DOHH2 (cell line): ENCODE measurements around the gene TRIM28.
A peak's percentile ranks its signal among the peaks of the same experiment; 100 is the strongest.

Experiments used
- H3F3A ChIP-seq: fragments of 200-600 bp; sonication (generic), shearing (Covaris generic); 2 replicates; pipeline ENCODE4 v1.6.0; 2016; ENCODE audit warnings: antibody characterized with exemption, mild to moderate bottlenecking; ENCODE audit not compliant: control insufficient read depth, insufficient read depth
- H3K27ac ChIP-seq: fragments of 200-600 bp; sonication (generic); 2 replicates; pipeline ENCODE4 v1.5.1; 2014; ENCODE audit warnings: low read depth, mild to moderate bottlenecking, low read length, moderate library complexity
- H3K27me3 ChIP-seq: fragments of 200-600 bp; sonication (generic); 2 replicates; pipeline ENCODE4 v1.6.1; 2014; ENCODE audit warnings: mild to moderate bottlenecking, low read length, mixed read lengths; ENCODE audit not compliant: control insufficient read depth
- H3K36me3 ChIP-seq: fragments of 200-600 bp; sonication (generic); 2 replicates; pipeline ENCODE4 v1.6.1; 2014; ENCODE audit warnings: mild to moderate bottlenecking, low read length, moderate library complexity, mixed read lengths; ENCODE audit not compliant: control insufficient read depth
- H3K4me1 ChIP-seq: fragments of 200-600 bp; sonication (generic); 2 replicates; pipeline ENCODE4 v1.6.1; 2014; ENCODE audit warnings: mild to moderate bottlenecking, low read length, mixed read lengths; ENCODE audit not compliant: control insufficient read depth
- H3K4me2 ChIP-seq: fragments of 200-600 bp; sonication (generic); 2 replicates; pipeline ENCODE4 v1.6.0; 2014; ENCODE audit warnings: mild to moderate bottlenecking, low read length, moderate library complexity
- H3K4me3 ChIP-seq: fragments of 200-600 bp; sonication (generic); 2 replicates; pipeline ENCODE4 v1.5.1; 2014; ENCODE audit warnings: mild to moderate bottlenecking, low read length, mixed read lengths
- H3K79me2 ChIP-seq: fragments of 200-600 bp; sonication (generic); 2 replicates; pipeline ENCODE4 v1.6.1; 2014; ENCODE audit warnings: mild to moderate bottlenecking, low read length, mixed read lengths; ENCODE audit not compliant: control insufficient read depth
- H3K9me2 ChIP-seq: fragments of 200-600 bp; sonication (generic); replicated peaks from 2 replicates; pipeline ENCODE4 v1.6.1; 2014; ENCODE audit warnings: mild to moderate bottlenecking, low read length, mixed read lengths; ENCODE audit not compliant: control insufficient read depth
- H3K9me3 ChIP-seq: fragments of 200-600 bp; sonication (generic); 2 replicates; pipeline ENCODE4 v1.6.1; 2014; ENCODE audit warnings: antibody characterized with exemption, low read length, mixed read lengths; ENCODE audit not compliant: control insufficient read depth, insufficient read depth
- H4K20me1 ChIP-seq: fragments of 200-600 bp; sonication (generic); 2 replicates; pipeline ENCODE4 v1.6.0; 2014; ENCODE audit warnings: low read depth, mild to moderate bottlenecking, antibody characterized with exemption, low read length, moderate library complexity; ENCODE audit not compliant: control insufficient read depth, insufficient read depth
- EZH2phosphoT487 ChIP-seq: fragments of 200-600 bp; sonication (generic); IDR thresholded peaks from 2 replicates; pipeline ENCODE4 v1.6.1; 2017; ENCODE audit warnings: borderline replicate concordance, mild to moderate bottlenecking, antibody characterized with exemption, low read length, moderate library complexity, mixed read lengths
- TF ChIP-seq, protein P1 (sequence below): fragments of 200-600 bp; sonication (generic); IDR thresholded peaks from one replicate; pipeline ENCODE4 v1.5.1; 2014; ENCODE audit warnings: antibody characterized with exemption, mild to moderate bottlenecking, low read depth, low read length; ENCODE audit not compliant: poor library complexity, severe bottlenecking

TRIM28 gene

GRCh38 chr19:58555369-58555885 lies 11.6 kb downstream of the TRIM28 start:
- Histone ChIP-seq H3K27me3 (no peaks in the 10 kb centered on the region), H3K79me2 (peaks cover 53% of the 10 kb centered on the region)

DNA sequence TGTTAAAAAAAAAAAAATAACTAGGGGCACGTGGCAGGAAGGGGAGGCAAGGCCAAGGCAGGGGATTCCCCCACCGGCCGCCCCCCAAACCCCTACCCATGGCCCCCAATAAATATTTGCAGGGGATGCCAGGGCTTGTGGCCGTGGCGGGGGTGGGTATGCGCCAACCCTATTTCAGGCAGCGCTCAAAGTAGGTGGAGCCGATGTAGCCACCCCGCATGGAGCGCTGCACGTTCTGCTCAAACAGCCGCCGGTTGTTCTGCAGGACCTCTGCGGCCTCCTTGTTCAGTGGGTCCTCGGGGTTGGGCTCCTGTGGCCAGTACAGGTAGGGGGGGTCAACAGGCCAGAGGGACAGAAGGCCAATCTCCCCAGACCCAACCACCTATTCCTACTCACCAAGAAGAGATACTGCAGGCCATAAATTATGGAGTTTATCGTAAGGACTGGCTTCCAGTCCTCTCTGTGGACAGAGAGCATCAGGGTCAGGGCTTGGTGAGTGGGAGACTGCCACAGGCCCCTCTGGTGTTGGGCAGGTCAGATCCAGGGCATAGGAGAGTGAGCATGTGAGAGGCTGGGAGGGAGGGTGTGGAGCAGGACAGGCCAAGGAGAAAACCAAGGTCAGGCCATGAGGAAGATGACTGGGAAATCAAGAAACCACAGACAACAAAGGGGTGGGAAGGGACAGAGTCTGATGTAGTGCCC lies 12.2 kb downstream of the TRIM28 start:
- Histone ChIP-seq H3K36me3 (peaks cover 67% of the 10 kb centered on the region), H3K27ac (peak overlapping the region; percentile 70), H3K27me3 (no peaks in the 10 kb centered on the region), H3K4me2 (peak overlapping the region; percentile 90), H4K20me1 (no peaks in the 10 kb centered on the region), H3K4me3 (peak overlapping the region; percentile 92), H3K9me3 (no peaks in the 10 kb centered on the region), H3K79me2 (peaks cover 48% of the 10 kb centered on the region), H3K4me1 (peaks cover 65% of the 10 kb centered on the region), H3K9me2 (no peaks in the 10 kb centered on the region), H3F3A (peaks cover 51% of the 10 kb centered on the region)
- TF ChIP-seq EZH2phosphoT487, result no peak
- TF ChIP-seq, protein P1, sequence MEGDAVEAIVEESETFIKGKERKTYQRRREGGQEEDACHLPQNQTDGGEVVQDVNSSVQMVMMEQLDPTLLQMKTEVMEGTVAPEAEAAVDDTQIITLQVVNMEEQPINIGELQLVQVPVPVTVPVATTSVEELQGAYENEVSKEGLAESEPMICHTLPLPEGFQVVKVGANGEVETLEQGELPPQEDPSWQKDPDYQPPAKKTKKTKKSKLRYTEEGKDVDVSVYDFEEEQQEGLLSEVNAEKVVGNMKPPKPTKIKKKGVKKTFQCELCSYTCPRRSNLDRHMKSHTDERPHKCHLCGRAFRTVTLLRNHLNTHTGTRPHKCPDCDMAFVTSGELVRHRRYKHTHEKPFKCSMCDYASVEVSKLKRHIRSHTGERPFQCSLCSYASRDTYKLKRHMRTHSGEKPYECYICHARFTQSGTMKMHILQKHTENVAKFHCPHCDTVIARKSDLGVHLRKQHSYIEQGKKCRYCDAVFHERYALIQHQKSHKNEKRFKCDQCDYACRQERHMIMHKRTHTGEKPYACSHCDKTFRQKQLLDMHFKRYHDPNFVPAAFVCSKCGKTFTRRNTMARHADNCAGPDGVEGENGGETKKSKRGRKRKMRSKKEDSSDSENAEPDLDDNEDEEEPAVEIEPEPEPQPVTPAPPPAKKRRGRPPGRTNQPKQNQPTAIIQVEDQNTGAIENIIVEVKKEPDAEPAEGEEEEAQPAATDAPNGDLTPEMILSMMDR, result no peak

More at GRCh38 chr19:58555369-58555885, 11.6 kb downstream of the TRIM28 start:
- peaks cover 73% of the 10 kb centered on the region for H3K36me3 ChIP-seq
- H3K4me1 ChIP-seq, result peaks cover 60% of the 10 kb centered on the region
- H3K9me2 ChIP-seq, result no peaks in the 10 kb centered on the region
- TF ChIP-seq, protein P1, result no peak
- no peak for TF ChIP-seq EZH2phosphoT487
- H3K4me2 ChIP-seq, result peak overlapping the region; percentile 74
- H4K20me1 ChIP-seq, result no peaks in the 10 kb centered on the region
- peaks cover 51% of the 10 kb centered on the region for H3F3A ChIP-seq
- peak overlapping the region; percentile 70 for H3K27ac ChIP-seq
- no peaks in the 10 kb centered on the region for H3K9me3 ChIP-seq
- peak overlapping the region; percentile 92 for H3K4me3 ChIP-seq

GRCh38 chr19:58556622-58557220 lies 12.9 kb downstream of the TRIM28 start:
- Histone ChIP-seq H3F3A (peaks cover 51% of the 10 kb centered on the region), H3K4me1 (peaks cover 71% of the 10 kb centered on the region), H3K4me3 (peak overlapping the region; percentile 76)

More at GRCh38 chr19:58556622-58557220, 12.9 kb downstream of the TRIM28 start:
- TF ChIP-seq EZH2phosphoT487, result no peak
- TF ChIP-seq, protein P1, result no peak
- Histone ChIP-seq H3K27me3 (no peaks in the 10 kb centered on the region), H3K9me3 (no peaks in the 10 kb centered on the region), H3K4me2 (peak overlapping the region; percentile 90), H3K36me3 (peaks cover 60% of the 10 kb centered on the region), H4K20me1 (no peaks in the 10 kb centered on the region), H3K79me2 (peaks cover 49% of the 10 kb centered on the region), H3K27ac (peak overlapping the region; percentile 67), H3K9me2 (no peaks in the 10 kb centered on the region)
